SK-N-SH treated with all-trans-retinoic acid at 6 μM for 48 hours (cell line): Measurements from ENCODE around the gene HSPA2.

Experiments
- ATAC-seq: fragments of 200-7000 bp; cut with Tn5 transposase; 3 replicates; pipeline ENCODE4 v1.9.1; 2020; ENCODE audit warnings: mild to moderate bottlenecking, moderate library complexity
- ARNTL ChIP-seq: fragments of 450-650 bp; formaldehyde crosslinking; IDR thresholded peaks from 2 replicates; pipeline ENCODE4 v1.5.0; 2020; ENCODE audit warnings: low read depth, mild to moderate bottlenecking, moderate library complexity, borderline replicate concordance
- BACH2 ChIP-seq: fragments of 250-450 bp; sonication (Bioruptor Pico); IDR thresholded peaks from 2 replicates; pipeline ENCODE4 v1.9.0; 2021; ENCODE audit warnings: mild to moderate bottlenecking, borderline replicate concordance
- CREB5 ChIP-seq: fragments of 250-450 bp; sonication (Bioruptor Pico); IDR thresholded peaks from 2 replicates; pipeline ENCODE4 v1.5.1; 2020; ENCODE audit warnings: low read depth, mild to moderate bottlenecking, moderate library complexity
- CSDC2 ChIP-seq: fragments of 250-450 bp; sonication (Bioruptor Pico); IDR thresholded peaks from 2 replicates; pipeline ENCODE4 v1.5.0; 2020; ENCODE audit warnings: mild to moderate bottlenecking, moderate library complexity
- CSRNP3 ChIP-seq: fragments of 250-450 bp; sonication (Bioruptor Pico); IDR thresholded peaks from 2 replicates; pipeline ENCODE4 v1.5.1; 2021; ENCODE audit warnings: mild to moderate bottlenecking, moderate library complexity
- ESRRG ChIP-seq: fragments of 250-450 bp; sonication (Bioruptor Pico); IDR thresholded peaks from 2 replicates; pipeline ENCODE4 v1.6.1; 2021; ENCODE audit warnings: mild to moderate bottlenecking
- GLIS3 ChIP-seq: fragments of 250-450 bp; sonication (Bioruptor Pico); IDR thresholded peaks from 2 replicates; pipeline ENCODE4 v1.5.0; 2020; ENCODE audit warnings: mild to moderate bottlenecking, moderate library complexity
- ISL1 ChIP-seq: fragments of 250-450 bp; sonication (Bioruptor Pico); IDR thresholded peaks from 2 replicates; pipeline ENCODE4 v2.1.2; 2022; ENCODE audit warnings: mild to moderate bottlenecking, moderate library complexity
- OSR1 ChIP-seq: fragments of 250-450 bp; sonication (Bioruptor Pico); IDR thresholded peaks from 2 replicates; pipeline ENCODE4 v1.8.0; 2022; ENCODE audit warnings: moderate library complexity, mild to moderate bottlenecking, inconsistent platforms
- PATZ1 ChIP-seq: fragments of 250-450 bp; sonication (Bioruptor Pico); IDR thresholded peaks from 2 replicates; pipeline ENCODE4 v1.8.0; 2020; ENCODE audit warnings: mild to moderate bottlenecking, moderate library complexity, borderline replicate concordance
- POU6F1 ChIP-seq: fragments of 250-450 bp; sonication (Bioruptor Pico); IDR thresholded peaks from 2 replicates; pipeline ENCODE4 v1.8.0; 2021; ENCODE audit warnings: low read depth, mild to moderate bottlenecking, moderate library complexity, borderline replicate concordance
- PPARA ChIP-seq: fragments of 250-450 bp; sonication (Bioruptor Pico); IDR thresholded peaks from 2 replicates; pipeline ENCODE4 v1.5.0; 2020; ENCODE audit warnings: mild to moderate bottlenecking, borderline replicate concordance
- TCF4 ChIP-seq: fragments of 250-450 bp; sonication (Bioruptor Pico); IDR thresholded peaks from 2 replicates; pipeline ENCODE4 v1.8.0; 2021; ENCODE audit warnings: mild to moderate bottlenecking, moderate library complexity, borderline replicate concordance
- TOX ChIP-seq: fragments of 250-450 bp; sonication (Bioruptor Pico); IDR thresholded peaks from 2 replicates; pipeline ENCODE4 v1.8.0; 2021; ENCODE audit warnings: mild to moderate bottlenecking, moderate library complexity, borderline replicate concordance
- TSHZ2 ChIP-seq: fragments of 250-450 bp; sonication (Bioruptor Pico); IDR thresholded peaks from 2 replicates; pipeline ENCODE4 v1.5.0; 2020; ENCODE audit warnings: mild to moderate bottlenecking, moderate library complexity
- ZC3H10 ChIP-seq: fragments of 250-450 bp; sonication (Bioruptor Pico); IDR thresholded peaks from 2 replicates; pipeline ENCODE4 v1.5.1; 2021; ENCODE audit warnings: mild to moderate bottlenecking, moderate library complexity
- ZFP3 ChIP-seq: fragments of 250-450 bp; sonication (Bioruptor Pico); IDR thresholded peaks from 2 replicates; pipeline ENCODE4 v1.5.0; 2020; ENCODE audit warnings: mild to moderate bottlenecking, moderate library complexity
- ZFP30 ChIP-seq: fragments of 450-650 bp; formaldehyde crosslinking; IDR thresholded peaks from 2 replicates; pipeline ENCODE4 v1.5.0; 2022; ENCODE audit warnings: mild to moderate bottlenecking, moderate library complexity
- ZNF565 ChIP-seq: fragments of 450-650 bp; formaldehyde crosslinking; conservative IDR thresholded peaks from 2 replicates; pipeline ENCODE4 v1.5.0; 2020; ENCODE audit warnings: low read depth, mild to moderate bottlenecking, moderate library complexity
- ZNF70 ChIP-seq: fragments of 450-650 bp; formaldehyde crosslinking; IDR thresholded peaks from 2 replicates; pipeline ENCODE4 v1.5.0; 2020; ENCODE audit warnings: mild to moderate bottlenecking, moderate library complexity
- ZNF8 ChIP-seq: fragments of 450-650 bp; formaldehyde crosslinking; IDR thresholded peaks from 2 replicates; pipeline ENCODE4 v1.5.0; 2020; ENCODE audit warnings: mild to moderate bottlenecking, moderate library complexity

The HSPA2 gene

GRCh38 chr14:64502456-64502855, 38.1 kb upstream of the HSPA2 start (continued):
- TF ChIP-seq ZC3H10 (CRISPR knock-in tag) = no peak

GRCh38 chr14:64502887-64503433, 37.6 kb upstream of the HSPA2 start:
- TF ChIP-seq ZNF8 (no peak), ZNF565 (CRISPR knock-in tag) (no peak), OSR1 (no peak), ESRRG (CRISPR knock-in tag) (no peak), ARNTL (no peak), ZFP30 (CRISPR knock-in tag) (no peak), CSRNP3 (CRISPR knock-in tag) (no peak), TCF4 (no peak), ZFP3 (CRISPR knock-in tag) (no peak), PATZ1 (CRISPR knock-in tag) (no peak), CREB5 (CRISPR knock-in tag) (no peak), GLIS3 (CRISPR knock-in tag) (no peak), TOX (CRISPR knock-in tag) (no peak), BACH2 (CRISPR knock-in tag) (no peak), ZC3H10 (CRISPR knock-in tag) (no peak), PPARA (CRISPR knock-in tag) (no peak), TSHZ2 (CRISPR knock-in tag) (no peak), CSDC2 (CRISPR knock-in tag) (no peak), POU6F1 (no peak), ISL1 (CRISPR knock-in tag) (no peak)
- no peak for ATAC-seq

- ATAC-seq = peak; percentile 83
- no peak for TF ChIP-seq ZNF70 (CRISPR knock-in tag)
- no peak for TF ChIP-seq ZC3H10 (CRISPR knock-in tag)
- TF ChIP-seq POU6F1 = no peak
- no peak for TF ChIP-seq BACH2 (CRISPR knock-in tag)
- TF ChIP-seq ZNF8 = no peak
- no peak for TF ChIP-seq TOX (CRISPR knock-in tag)
- TF ChIP-seq ZFP3 (CRISPR knock-in tag) = no peak
- no peak for TF ChIP-seq PPARA (CRISPR knock-in tag)
- TF ChIP-seq OSR1 = no peak
- no peak for TF ChIP-seq CREB5 (CRISPR knock-in tag)
Measured at GRCh38 chr14:64503434-64504309, 36.9 kb upstream of the HSPA2 start, which contains the start of gene ZBTB25. ZBTB25 (minus strand) TSS chr14:64503838; CDS start chr14:64490533, 13,305 bp downstream.
